GDM1 (cell line): ENCODE data around the gene SH3BP2.

Experiments
- DNase-seq: peaks from one replicate; lab custom pipeline; 2025; lab: John Stamatoyannopoulos, UW

SH3BP2 gene

GRCh38 chr4:2856266-2856665, 63.4 kb downstream of the SH3BP2 start:
- DNase-seq = no peak

GRCh38 chr4:2857349-2857927, 64.6 kb downstream of the SH3BP2 start:
- no peak for DNase-seq

GRCh38 chr4:2858451-2859217, 65.7 kb downstream of the SH3BP2 start:
- DNase-seq = no peak

GRCh38 chr4:2859514-2859913, 66.6 kb downstream of the SH3BP2 start:
- no peak for DNase-seq

- no peak for DNase-seq
Measured at GRCh38 chr4:2860391-2861348, 67.8 kb downstream of the SH3BP2 start.

GRCh38 chr4:2861631-2862436, 68.9 kb downstream of the SH3BP2 start:
- no peak for DNase-seq

GRCh38 chr4:2862528-2862927, 69.6 kb downstream of the SH3BP2 start:
- no peak for DNase-seq

- DNase-seq = no peak
Measured at GRCh38 chr4:2863649-2864048, 70.8 kb downstream of the SH3BP2 start.

GRCh38 chr4:2865196-2865780, 72.4 kb downstream of the SH3BP2 start:
- no peak for DNase-seq

- no peak for DNase-seq
Measured at GRCh38 chr4:2866160-2866861, 73.4 kb downstream of the SH3BP2 start.

- DNase-seq = no peak
Measured at GRCh38 chr4:2866891-2867290, 74.0 kb downstream of the SH3BP2 start.

- no peak for DNase-seq
Measured at GRCh38 chr4:2867758-2868491, 75.0 kb downstream of the SH3BP2 start.

GRCh38 chr4:2868877-2869487, 76.1 kb downstream of the SH3BP2 start:
- DNase-seq = no peak

GRCh38 chr4:2869659-2870058, 76.8 kb downstream of the SH3BP2 start:
- no peak for DNase-seq

GRCh38 chr4:2870082-2870481, 77.2 kb downstream of the SH3BP2 start:
- DNase-seq = no peak

- no peak for DNase-seq
Measured at GRCh38 chr4:2871466-2871865, 78.6 kb downstream of the SH3BP2 start.

- DNase-seq = no peak
Measured at GRCh38 chr4:2871911-2872310, 79.0 kb downstream of the SH3BP2 start.

- no peak for DNase-seq
Measured at GRCh38 chr4:2873329-2873728, 80.4 kb downstream of the SH3BP2 start.

- DNase-seq = no peak
Measured at GRCh38 chr4:2874861-2875260, 82.0 kb downstream of the SH3BP2 start.

- DNase-seq = no peak
Measured at GRCh38 chr4:2875556-2875955, 82.7 kb downstream of the SH3BP2 start.
